Measurements from ENCODE around the gene WDR33.
A peak's percentile ranks its signal among the peaks of the same experiment; 100 is the strongest.
"Not testable (repeated sequence)": the region's sequence is repeated elsewhere in the genome, so short reads cannot be mapped to it uniquely, and the experiment has no call there.

WDR33 gene

DNA sequence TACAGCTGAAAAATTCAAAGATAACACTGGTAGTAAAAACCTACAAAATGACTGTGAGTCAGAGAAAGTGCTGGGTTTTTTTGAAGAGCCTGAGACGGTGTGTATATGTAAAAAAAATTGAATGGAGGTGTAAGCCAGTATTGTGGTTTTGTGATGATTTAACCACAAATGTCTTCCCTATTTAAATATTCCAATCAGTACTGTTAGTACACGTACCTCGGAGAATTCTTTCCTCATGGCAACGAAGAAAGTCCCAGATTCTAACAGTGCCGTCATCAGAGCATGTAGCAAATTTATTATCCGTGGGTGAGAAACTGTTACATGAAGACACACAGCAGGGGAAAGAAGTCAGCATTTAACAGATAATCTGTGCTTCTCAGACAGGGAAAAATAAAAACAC is 48.1 kb downstream of the WDR33 start:
- H3K4me3 ChIP-seq (ENCODE audit: low read depth, low read length) = no peak overlapping the region
- TF ChIP-seq, protein P1, sequence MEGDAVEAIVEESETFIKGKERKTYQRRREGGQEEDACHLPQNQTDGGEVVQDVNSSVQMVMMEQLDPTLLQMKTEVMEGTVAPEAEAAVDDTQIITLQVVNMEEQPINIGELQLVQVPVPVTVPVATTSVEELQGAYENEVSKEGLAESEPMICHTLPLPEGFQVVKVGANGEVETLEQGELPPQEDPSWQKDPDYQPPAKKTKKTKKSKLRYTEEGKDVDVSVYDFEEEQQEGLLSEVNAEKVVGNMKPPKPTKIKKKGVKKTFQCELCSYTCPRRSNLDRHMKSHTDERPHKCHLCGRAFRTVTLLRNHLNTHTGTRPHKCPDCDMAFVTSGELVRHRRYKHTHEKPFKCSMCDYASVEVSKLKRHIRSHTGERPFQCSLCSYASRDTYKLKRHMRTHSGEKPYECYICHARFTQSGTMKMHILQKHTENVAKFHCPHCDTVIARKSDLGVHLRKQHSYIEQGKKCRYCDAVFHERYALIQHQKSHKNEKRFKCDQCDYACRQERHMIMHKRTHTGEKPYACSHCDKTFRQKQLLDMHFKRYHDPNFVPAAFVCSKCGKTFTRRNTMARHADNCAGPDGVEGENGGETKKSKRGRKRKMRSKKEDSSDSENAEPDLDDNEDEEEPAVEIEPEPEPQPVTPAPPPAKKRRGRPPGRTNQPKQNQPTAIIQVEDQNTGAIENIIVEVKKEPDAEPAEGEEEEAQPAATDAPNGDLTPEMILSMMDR (IDR thresholded peaks at IDR 0.05; ENCODE audit: borderline replicate concordance, insufficient read depth, low read depth, low read length) = no peak

DNA sequence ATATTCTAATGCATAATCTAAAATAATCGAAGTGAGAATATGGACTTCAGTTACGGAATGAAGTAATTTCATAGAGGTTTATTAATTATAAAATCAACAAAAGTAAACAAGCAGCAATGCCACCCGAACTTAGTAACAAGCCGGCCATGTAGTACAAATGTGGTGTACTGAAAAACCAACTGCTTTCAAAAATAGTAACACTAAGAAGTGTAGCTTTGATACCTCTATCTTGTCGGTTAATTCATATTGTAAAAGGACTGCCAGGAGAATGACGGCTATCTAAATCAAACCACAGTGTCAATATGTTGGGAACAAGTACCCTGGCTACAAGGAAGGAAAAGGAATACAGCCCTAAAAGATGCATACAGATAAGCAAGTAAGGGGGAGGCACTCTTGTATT is 48.5 kb downstream of the WDR33 start:
- no peak overlapping the region for H3K4me3 ChIP-seq (ENCODE audit: low read depth, low read length)
- TF ChIP-seq, protein P1 (IDR thresholded peaks at IDR 0.05; ENCODE audit: borderline replicate concordance, insufficient read depth, low read depth, low read length) = no peak

DNA sequence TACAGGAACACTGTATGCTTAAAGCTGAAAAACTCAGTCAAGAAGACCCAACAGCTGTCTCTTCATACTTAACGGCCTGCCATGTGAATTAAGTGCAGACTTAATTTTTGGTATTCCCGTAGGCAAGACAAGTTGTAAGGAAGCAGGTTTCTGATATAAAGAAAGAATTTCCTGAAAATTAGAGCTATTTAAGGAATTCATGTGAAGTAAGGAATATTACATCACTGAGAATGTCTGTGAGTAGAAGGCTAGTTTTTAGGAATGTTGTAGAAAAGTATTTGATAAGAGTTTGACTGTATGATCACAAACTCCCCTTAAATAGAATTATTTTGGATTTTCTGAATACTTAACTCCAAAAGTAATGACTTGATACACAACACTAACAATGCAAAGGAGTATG is 51.0 kb downstream of the WDR33 start:
- no peak overlapping the region for H3K4me3 ChIP-seq (ENCODE audit: low read depth, low read length)
- TF ChIP-seq, protein P1 (IDR thresholded peaks at IDR 0.05; ENCODE audit: borderline replicate concordance, insufficient read depth, low read depth, low read length) = no peak

DNA sequence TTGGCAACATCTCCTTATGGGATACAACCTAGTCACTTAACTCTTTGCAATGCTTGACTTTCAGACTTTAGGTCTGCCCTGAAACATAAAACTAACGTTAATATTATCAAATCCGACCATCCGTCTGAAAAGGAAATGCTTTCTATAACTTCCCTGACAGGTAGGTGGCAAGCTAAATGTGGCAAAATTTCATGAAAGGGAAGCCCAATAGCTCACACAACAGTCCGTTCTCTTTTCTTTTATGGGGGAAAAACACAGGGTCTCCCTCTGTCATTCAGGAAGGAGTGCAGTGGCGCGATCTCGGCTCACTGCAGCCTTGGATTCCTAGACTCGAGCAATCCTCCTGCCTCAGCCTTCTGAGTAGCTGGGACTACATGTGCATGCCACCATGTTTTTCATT is 56.8 kb downstream of the WDR33 start:
- TF ChIP-seq, protein P1 (IDR thresholded peaks at IDR 0.05; ENCODE audit: borderline replicate concordance, insufficient read depth, low read depth, low read length) = no peak
- H3K4me3 ChIP-seq (ENCODE audit: low read depth, low read length) = no peak overlapping the region

DNA sequence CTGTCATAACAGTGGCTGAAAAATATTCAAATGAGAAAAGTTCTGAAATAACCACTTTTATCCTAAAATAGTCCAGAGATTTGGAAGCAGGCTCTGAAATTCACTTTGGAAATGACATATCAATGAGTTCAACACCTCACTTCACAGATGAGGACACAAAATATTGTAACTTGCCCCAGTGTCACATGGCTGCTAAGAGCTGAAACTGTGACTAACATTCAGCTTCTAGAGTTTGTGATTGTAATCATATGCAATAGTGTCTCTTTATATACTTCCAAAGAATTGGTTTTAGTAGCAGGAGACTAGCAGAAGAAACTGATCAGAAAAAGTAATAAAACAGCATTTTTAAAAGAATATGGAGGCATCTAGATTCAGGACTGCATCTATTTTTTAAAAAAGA is 57.6 kb downstream of the WDR33 start:
- no peak overlapping the region for H3K4me3 ChIP-seq (ENCODE audit: low read depth, low read length)
- TF ChIP-seq, protein P1 (IDR thresholded peaks at IDR 0.05; ENCODE audit: borderline replicate concordance, insufficient read depth, low read depth, low read length) = no peak

DNA sequence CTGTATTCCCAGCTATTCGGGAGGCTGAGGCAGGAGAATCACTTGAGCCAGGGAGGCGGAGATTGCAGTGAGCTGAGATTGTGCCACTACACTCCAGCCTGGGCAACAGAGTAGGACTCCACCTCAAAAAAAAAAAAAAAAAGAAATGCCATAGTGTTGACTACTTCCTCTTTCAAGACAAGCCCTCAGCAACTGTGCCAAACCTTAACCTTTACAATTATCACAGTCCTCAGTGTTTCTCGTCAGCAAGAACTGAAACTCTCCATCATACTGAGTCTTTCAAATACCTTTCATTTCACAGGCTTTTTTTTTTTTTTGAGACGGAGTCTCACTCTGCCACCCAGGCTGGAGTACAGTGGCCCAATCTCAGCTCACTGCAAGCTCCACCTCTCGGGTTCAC is 61.4 kb downstream of the WDR33 start:
- not testable (repeated sequence) for H3K4me3 ChIP-seq (ENCODE audit: low read depth, low read length)

DNA sequence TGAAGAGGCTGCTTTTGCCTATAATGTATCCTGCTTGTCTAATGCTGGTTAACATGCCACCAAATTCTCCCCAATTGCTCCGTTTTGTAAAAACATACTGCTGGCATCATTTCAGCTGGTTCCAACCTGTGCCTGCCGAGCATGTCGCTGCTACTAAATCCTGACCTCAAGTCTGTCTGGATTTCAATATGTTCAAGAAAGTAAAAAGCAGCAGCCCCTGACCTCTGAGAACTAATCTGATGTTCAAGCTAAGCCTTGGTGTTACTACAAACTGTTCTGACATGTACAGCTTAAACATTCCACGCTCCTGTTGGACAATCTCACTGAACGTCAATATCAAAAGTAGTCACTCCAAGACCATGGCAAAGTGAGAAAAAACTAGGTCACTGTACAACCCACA is 63.4 kb downstream of the WDR33 start:
- TF ChIP-seq, protein P1 (IDR thresholded peaks at IDR 0.05; ENCODE audit: borderline replicate concordance, insufficient read depth, low read depth, low read length) = no peak

DNA sequence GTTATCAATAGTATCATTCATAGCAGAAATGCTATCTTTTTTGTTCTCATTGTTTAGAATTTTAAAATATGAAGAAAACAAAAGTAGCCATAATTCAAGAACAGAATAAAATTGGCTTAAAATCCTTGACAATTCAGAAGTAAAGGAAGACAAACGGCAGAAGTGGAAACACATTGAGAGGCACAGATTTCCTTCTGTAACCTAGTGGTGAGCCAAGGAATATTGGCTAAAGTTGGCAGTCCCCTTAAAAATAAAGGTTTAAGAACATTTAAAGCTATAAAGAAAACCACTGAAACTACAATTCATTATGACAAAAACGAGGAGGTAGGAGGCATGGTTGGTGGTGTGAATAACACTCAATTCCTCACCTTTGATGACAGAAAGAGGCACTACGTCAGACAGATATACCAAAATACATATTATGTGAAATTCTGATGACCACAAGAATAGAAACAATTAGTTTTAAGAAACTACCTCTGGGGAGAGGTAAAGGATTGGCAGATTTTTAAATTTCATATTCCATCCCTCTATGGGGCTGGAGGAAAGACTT is 67.4 kb downstream of the WDR33 start:
- TF ChIP-seq, protein P1 (IDR thresholded peaks at IDR 0.05; ENCODE audit: borderline replicate concordance, insufficient read depth, low read depth, low read length) = peak; percentile 3; the same call in 1 of the 2 replicates
- no peak overlapping the region for H3K4me3 ChIP-seq (ENCODE audit: low read depth, low read length)

More for the DNA sequence above, 63.4 kb downstream of the WDR33 start:
- H3K4me3 ChIP-seq (ENCODE audit: low read depth, low read length) = no peak overlapping the region
